Measurements from ENCODE around the gene OR2K2.
"Not testable (repeated sequence)": the region's sequence is repeated elsewhere in the genome, so short reads cannot be mapped to it uniquely, and the experiment has no call there.

OR2K2 gene, protein sequence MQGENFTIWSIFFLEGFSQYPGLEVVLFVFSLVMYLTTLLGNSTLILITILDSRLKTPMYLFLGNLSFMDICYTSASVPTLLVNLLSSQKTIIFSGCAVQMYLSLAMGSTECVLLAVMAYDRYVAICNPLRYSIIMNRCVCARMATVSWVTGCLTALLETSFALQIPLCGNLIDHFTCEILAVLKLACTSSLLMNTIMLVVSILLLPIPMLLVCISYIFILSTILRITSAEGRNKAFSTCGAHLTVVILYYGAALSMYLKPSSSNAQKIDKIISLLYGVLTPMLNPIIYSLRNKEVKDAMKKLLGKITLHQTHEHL

GRCh38 chr9:111330124-111330523 lies at the start of gene OR2K2:
Gene OR2K2, minus strand, starts transcription at chr9:111330224. Its CDS starts 1,791 bp downstream, at chr9:111328433.
- no peak for DNase-seq (ENCODE audit: low read depth, low spot score)

DNA sequence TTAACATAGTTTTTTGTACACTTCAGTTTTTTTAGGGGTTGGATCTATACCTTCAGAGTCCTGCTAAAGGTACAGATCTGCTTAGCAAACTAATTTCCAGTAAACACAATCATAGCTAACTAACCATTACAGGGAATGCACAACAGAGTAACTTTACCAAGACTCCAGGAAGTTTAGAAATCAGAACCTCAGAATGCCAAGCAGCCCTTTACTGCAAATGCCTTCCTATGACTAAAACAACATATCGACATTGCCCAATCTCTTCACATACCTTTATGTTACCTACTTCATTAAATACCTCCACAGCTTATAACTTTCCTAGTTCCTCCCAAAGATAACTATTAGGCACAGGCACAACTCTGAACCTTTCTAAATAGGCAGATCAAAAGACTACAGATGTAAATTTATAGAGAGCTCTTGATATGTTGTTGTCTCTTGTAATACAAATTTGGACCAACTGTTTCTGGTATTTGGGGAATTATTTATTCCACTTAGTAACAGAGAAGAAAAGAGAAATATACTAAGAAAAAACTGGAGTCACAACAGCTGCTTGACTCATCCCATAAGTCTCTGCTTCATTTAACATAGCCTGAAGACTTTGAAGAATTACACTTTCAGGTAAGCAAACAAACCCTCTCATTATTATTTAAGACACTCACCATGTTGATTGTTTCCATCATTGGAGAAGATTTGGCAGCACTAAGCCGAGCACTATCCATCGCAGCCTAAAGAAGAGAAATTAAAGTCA lies 46.0 kb upstream of the OR2K2 start:
- DNase-seq (ENCODE audit: low read depth, low spot score) = no peak

DNA sequence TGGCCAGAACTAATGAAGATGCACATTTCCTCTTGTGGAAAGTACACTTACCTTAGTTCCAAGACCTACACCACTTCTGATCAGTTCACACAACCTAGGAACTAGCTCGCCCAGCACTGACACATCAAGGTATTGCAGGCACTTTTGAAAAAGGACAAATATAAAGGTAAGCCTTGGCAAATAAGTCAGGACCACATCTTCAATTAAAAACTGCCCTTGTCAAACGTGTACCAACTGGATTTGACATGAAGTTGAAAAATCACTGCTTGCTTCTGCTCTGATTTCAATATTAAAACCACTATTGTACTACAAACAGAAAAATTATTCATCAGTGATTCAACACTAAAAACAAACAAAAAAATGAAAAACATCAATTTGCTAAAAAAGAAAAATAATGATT lies 45.0 kb upstream of the OR2K2 start:
- DNase-seq (ENCODE audit: low read depth, low spot score) = no peak

DNA sequence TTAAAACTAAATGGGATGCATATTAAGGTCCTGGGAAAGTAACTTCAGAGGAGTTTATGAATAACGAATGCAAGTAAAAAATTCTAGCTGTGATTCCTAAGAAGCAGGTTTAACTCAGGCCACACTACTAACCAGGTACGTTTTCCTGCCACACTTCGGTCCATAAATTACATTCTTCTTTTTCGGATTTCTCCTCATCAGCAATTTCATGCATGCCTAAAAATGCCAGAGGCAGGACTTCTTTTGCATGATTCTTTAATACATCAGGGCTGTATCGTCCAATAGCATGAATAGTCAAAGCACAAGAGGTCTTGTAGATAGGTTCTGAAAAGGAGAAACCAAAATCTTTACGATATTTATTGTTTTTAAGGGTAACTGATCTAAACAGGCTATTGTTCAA lies 42.3 kb upstream of the OR2K2 start:
- no peak for DNase-seq (ENCODE audit: low read depth, low spot score)

GRCh38 chr9:111366978-111367377 lies 37.0 kb upstream of the OR2K2 start:
- no peak for DNase-seq (ENCODE audit: low read depth, low spot score)

GRCh38 chr9:111362526-111362925 lies 32.5 kb upstream of the OR2K2 start:
- DNase-seq (ENCODE audit: low read depth, low spot score) = no peak

GRCh38 chr9:111360881-111361280 lies 30.9 kb upstream of the OR2K2 start:
- DNase-seq (ENCODE audit: low read depth, low spot score) = no peak

DNA sequence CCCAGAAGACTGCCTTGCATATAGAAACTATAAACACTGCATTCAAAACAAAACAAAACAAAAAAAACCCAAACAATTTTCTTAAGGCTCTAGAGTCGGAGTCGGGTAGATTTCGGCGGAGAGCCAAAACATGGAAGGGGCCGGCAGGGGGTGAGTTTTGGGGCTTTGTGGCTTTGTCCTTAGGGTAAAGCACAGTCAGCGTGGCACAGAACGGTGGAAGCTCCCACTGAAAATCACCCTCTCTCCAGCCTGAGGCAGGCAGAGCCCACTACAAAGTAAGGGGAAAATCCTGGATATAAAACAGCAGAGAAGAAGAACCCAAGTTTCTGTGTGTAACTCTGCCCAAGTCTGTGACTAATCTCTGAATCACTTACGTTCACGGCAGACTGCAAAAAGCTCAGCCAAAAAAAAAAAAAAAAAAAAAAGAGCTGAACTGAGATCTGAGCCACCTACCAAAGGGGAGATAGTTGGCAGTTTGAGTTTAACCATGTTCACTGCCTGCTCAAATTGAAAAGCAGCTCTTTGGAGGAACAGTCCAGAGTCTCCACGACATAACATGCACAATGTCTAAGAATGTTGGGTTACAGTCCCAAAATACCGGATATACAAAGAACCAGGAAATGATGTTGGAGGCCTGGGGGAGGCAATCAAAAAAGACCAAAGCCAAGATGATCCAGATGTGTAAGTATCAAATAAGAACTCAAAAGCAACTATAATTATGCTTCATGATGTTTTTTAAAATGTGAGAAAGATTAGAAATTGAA lies 26.6 kb upstream of the OR2K2 start:
- DNase-seq (ENCODE audit: low read depth, low spot score) = no peak

- DNase-seq (ENCODE audit: low read depth, low spot score) = no peak
Observed at GRCh38 chr9:111352545-111352944, 22.5 kb upstream of the OR2K2 start.

- no peak for DNase-seq (ENCODE audit: low read depth, low spot score)
Observed at GRCh38 chr9:111350556-111350955, 20.5 kb upstream of the OR2K2 start.

GRCh38 chr9:111349766-111350165 lies 19.7 kb upstream of the OR2K2 start:
- DNase-seq (ENCODE audit: low read depth, low spot score) = no peak

- no peak for DNase-seq (ENCODE audit: low read depth, low spot score)
Observed at GRCh38 chr9:111348821-111349271, 18.8 kb upstream of the OR2K2 start.

DNA sequence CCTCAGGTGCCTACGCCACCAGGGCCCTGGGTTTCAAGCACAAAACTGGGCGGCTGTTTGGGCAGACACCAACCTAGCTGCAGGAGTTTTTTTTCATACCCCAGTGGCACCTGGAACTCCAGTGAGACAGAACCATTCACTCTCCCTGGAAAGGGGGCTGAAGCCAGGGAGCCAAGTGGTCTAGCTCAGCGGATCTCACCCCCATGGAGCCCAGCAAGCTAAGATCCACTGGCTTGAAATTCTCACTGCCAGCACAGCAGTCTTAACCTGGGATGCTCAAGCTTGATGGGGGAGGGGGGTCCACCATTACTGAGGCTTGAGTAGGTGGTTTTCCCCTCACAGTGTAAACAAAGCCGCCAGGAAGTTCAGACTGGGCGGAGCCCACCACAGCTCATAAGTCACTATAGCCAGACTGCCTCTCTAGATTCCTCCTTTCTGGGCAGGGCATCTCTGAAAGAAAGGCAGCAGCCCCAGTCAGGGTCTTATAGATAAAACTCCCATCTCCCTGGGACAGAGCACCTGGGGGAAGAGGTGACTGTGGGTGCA lies 4.4 kb upstream of the OR2K2 start:
- peak; percentile 2 for DNase-seq (ENCODE audit: low read depth, low spot score)

GRCh38 chr9:111320631-111321030 lies 9.4 kb downstream of the OR2K2 start:
- DNase-seq (ENCODE audit: low read depth, low spot score) = no peak

DNA sequence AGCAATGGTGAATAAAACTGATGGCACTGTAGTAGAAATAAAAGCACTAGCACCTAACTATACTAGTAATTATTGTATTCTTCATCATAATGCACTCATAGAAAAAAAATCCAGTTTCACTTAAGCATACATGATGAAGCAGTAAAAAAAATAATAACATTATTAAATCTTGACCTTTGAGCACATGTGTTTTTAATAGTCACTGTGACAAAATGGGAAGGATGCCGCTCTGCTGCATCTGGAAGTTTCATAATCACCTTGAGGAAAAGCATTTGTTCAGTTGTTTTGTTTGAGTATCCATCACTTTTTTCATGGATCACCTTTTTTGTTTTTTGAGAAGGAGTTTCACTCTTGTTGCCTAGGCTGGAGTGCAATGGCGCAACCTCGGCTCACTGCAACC lies 13.2 kb downstream of the OR2K2 start:
- no peak for DNase-seq (ENCODE audit: low read depth, low spot score)

- DNase-seq (ENCODE audit: low read depth, low spot score) = no peak
Observed at GRCh38 chr9:111305914-111306313, 24.1 kb downstream of the OR2K2 start.

DNA sequence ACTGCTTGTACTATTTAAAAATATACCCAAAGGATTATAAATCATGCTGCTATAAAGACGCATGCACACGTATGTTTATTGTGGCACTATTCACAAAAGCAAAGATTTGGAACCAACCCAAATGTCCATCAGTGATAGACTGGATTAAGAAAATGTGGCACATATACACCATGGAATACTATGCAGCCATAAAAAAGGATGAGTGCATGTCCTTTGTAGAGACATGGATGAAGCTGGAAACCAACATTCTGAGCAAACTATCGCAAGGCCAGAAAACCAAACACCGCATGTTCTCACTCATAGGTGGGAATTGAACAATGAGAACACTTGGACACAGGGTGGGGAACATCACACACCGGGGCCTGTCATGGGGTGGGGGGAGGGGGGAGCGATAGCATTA lies 26.0 kb downstream of the OR2K2 start:
- DNase-seq (ENCODE audit: low read depth, low spot score) = not testable (repeated sequence)

DNA sequence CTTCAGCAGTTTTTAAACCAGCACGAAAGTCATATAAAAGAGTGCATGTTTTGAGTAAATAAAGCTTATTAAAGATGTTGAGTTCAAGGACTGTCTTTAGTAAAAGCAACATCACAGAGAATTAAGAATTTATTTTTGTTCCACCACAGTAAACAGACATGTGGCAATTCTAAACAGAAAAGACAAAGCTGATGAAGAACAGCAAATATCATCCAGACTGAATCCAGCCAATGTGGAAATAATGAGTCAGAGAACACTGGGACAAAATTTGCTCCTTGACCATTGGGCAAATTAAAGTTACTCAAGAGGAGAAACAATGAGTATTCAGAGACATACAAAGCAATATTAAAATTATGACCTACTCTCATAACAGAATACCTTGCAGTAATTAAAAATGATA lies 28.8 kb downstream of the OR2K2 start:
- no peak for DNase-seq (ENCODE audit: low read depth, low spot score)

DNA sequence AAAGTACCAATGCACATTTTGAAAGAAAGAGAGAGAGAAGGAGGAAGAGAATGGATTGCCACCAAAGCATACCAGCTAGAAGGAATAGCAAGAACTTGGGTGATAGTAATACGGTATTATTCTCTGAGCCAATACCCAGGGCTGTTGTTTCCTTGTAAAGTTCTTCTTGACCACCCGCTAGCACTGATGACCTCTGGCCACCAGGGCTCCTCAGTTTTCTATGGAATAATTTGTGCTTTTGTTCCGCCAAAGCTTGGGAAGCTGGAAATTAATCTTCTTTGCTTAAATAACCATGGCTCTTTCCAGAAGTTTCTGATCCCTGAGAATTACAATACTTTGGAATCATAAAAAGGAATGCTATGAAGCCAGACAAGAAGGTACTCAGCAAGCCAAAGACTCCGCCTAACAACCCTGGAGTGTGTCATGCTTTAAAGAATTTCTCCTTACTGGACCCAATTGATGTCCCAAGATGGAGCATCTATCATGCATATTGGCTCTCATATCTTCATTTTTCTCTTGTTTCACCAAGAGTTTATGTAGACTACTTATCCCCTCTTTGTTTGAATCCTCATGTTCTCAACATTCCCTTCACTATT lies 29.8 kb downstream of the OR2K2 start:
- DNase-seq (ENCODE audit: low read depth, low spot score) = no peak

GRCh38 chr9:111299599-111299966 lies 30.4 kb downstream of the OR2K2 start:
- DNase-seq (ENCODE audit: low read depth, low spot score) = not testable (repeated sequence)

DNA sequence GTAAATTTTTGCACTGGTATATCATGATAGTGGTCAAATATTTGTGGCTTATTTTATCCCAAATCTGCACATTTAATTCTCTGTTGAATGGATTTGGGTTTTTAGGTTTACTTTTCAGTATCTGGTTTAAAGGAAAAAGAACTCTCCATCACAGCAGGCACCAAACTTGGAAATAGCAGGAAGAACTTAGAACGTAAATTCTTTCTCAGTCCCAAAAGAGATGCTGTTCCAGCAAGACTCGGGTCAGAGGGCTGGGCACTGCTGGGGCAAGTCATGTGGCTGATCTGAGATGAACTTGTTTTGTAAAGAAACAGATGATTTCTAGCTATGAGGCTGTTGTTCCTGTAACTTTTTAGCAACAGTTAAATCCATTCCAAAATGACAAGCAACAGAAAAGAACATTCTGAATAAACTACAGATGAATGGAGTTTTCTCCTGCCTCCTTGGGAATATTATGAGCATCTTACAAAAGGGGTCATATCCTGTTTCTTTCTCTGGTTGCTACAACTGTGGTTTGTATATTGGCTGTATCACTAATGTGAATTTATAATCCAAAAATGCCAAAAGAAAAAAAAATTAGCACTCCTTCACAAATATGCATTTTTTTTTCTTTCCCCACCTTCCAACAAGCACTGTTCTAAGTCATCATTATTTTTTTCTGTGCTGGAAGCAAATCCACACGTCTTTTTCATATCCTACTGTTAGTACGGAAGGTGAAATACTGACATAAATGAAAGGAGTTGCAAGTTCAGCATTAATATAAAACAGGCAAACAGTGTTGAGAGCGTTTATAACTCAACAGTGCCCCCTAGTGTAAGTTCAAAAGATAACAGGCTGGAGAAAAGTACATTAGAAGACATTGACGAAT lies 31.1 kb downstream of the OR2K2 start:
- no peak for DNase-seq (ENCODE audit: low read depth, low spot score)

All from iPS DF 19.7 (cell line).